Endothelial cell (in vitro differentiated cells): ENCODE data around the gene AUTS2. TPM values are rescaled to one million over a fixed set of nuclear protein-coding genes. Genes with fewer than 3 reads are reported as not detected.

Experiments
- DNase-seq: peaks from one replicate; pipeline ENCODE4 v3.0.0; 2021; ENCODE audit warnings: low spot score
- H3K27ac Mint-ChIP-seq: one replicate; pipeline ENCODE4 v1.8.0; 2021; ENCODE audit warnings: mixed read lengths, inconsistent platforms; ENCODE audit not compliant: unreplicated experiment
- H3K27me3 Mint-ChIP-seq: one replicate; pipeline ENCODE4 v1.8.0; 2021; ENCODE audit warnings: mild to moderate bottlenecking, moderate library complexity, mixed read lengths, inconsistent platforms; ENCODE audit not compliant: unreplicated experiment
- H3K36me3 Mint-ChIP-seq: one replicate; pipeline ENCODE4 v1.8.0; 2021; ENCODE audit warnings: mild to moderate bottlenecking, low read depth, mixed read lengths, inconsistent platforms; ENCODE audit not compliant: unreplicated experiment
- H3K4me1 Mint-ChIP-seq: one replicate; pipeline ENCODE4 v1.8.0; 2021; ENCODE audit warnings: mild to moderate bottlenecking, mixed read lengths, inconsistent platforms; ENCODE audit not compliant: unreplicated experiment
- H3K4me3 Mint-ChIP-seq: one replicate; pipeline ENCODE4 v1.8.0; 2021; ENCODE audit warnings: mild to moderate bottlenecking, mixed read lengths, inconsistent platforms; ENCODE audit not compliant: unreplicated experiment
- H3K9me3 Mint-ChIP-seq: one replicate; pipeline ENCODE4 v1.8.0; 2021; ENCODE audit warnings: mixed read lengths, inconsistent platforms; ENCODE audit not compliant: unreplicated experiment
- CTCF ChIP-seq: fragments of 200-600 bp; sonication (generic); IDR thresholded peaks from one replicate; pipeline ENCODE4 v1.5.0; 2021; ENCODE audit warnings: antibody characterized with exemption; ENCODE audit not compliant: unreplicated experiment
- total RNA-seq: library from RNA; stranded (reverse); fragmentation: NEBNext Ultra II Directional; extraction: Animal tissue kit (Norgen Biotek cat#: 25700); gene quantifications from one replicate; pipeline ENCODE4 v1.2.1, GENCODE V29; 2021; ENCODE audit not compliant: unreplicated experiment

Gene AUTS2
- total RNA-seq, 1 donor from 2014 or later, result 103 TPM

DNA sequence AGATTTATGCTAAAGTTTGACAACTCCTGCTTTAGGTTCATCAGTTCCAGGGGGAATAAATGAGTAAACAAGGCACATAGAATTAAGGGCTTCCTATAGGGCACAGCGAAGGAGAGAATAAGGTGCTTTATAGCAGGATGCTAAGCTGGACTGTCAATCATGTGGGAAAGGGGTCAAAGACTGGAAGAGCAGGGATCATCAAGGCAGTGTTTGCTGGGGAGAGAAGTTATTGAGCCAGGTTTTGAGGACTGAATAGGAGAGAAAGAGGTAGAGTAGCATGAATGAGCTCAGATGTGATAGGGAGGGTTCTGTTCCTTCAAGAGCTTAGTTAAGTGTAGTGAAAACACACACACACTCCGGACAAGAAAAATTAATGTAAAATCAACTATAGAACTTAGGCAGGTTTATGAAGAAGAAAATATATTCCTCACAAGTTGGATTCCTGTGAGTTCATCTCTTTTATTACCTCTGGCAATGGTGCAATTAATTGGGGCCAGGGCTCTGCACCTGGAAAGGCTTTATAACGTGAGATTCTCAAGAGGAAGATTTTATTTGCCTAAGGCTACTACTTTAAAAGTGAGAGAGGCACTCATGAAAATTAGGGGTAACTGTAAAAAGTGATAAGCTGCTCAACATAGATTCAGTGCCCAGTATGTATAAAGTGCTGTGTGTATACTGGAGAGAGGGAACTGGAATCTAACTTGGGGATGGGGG, 222.4 kb downstream of the AUTS2 start:
- TF ChIP-seq CTCF, result no peak
- H3K9me3 Mint-ChIP-seq, result no peaks in the 10 kb centered on the region
- no peak for DNase-seq
- peaks cover 24% of the 10 kb centered on the region for H3K4me1 Mint-ChIP-seq
- no peaks in the 10 kb centered on the region for H3K36me3 Mint-ChIP-seq
- peaks cover 3% of the 10 kb centered on the region for H3K27me3 Mint-ChIP-seq
- H3K27ac Mint-ChIP-seq, result no peak overlapping the region
- H3K4me3 Mint-ChIP-seq, result no peak overlapping the region

GRCh38 chr7:69822386-69822785, 224.1 kb downstream of the AUTS2 start:
- no peak for DNase-seq
- Mint-ChIP-seq H3K27me3 (peaks cover 3% of the 10 kb centered on the region), H3K4me3 (no peak overlapping the region), H3K27ac (no peak overlapping the region), H3K4me1 (peaks cover 30% of the 10 kb centered on the region), H3K9me3 (no peaks in the 10 kb centered on the region), H3K36me3 (no peaks in the 10 kb centered on the region)
- TF ChIP-seq CTCF, result no peak

GRCh38 chr7:69823151-69823744, 225.0 kb downstream of the AUTS2 start:
- Mint-ChIP-seq H3K27me3 (peaks cover 5% of the 10 kb centered on the region), H3K9me3 (no peaks in the 10 kb centered on the region), H3K27ac (no peak overlapping the region), H3K36me3 (no peaks in the 10 kb centered on the region), H3K4me3 (no peak overlapping the region), H3K4me1 (peaks cover 33% of the 10 kb centered on the region)
- DNase-seq, result no peak
- no peak for TF ChIP-seq CTCF

GRCh38 chr7:69825113-69825972, 227.1 kb downstream of the AUTS2 start:
- Mint-ChIP-seq H3K4me1 (peaks cover 25% of the 10 kb centered on the region), H3K9me3 (no peaks in the 10 kb centered on the region), H3K27ac (no peak overlapping the region), H3K4me3 (no peak overlapping the region), H3K36me3 (no peaks in the 10 kb centered on the region), H3K27me3 (peaks cover 8% of the 10 kb centered on the region)
- no peak for TF ChIP-seq CTCF
- DNase-seq, result no peak
